DMS79 treated with DMSO at 0.1 percent for 48 hours (cell line): Measurements from ENCODE around the gene DRP2.
"Not testable (repeated sequence)": the region's sequence is repeated elsewhere in the genome, so short reads cannot be mapped to it uniquely, and the experiment has no call there.

Source experiments
- DNase-seq: peaks from one replicate; lab custom pipeline; 2025; lab: John Stamatoyannopoulos, UW

DRP2 gene

GRCh38 chrX:101219116-101219863, at the start of gene DRP2:
TSS of gene DRP2 (plus strand) at chrX:101219786. CDS start at chrX:101231648, 11,862 bp downstream.
- DNase-seq, result no peak

DNA sequence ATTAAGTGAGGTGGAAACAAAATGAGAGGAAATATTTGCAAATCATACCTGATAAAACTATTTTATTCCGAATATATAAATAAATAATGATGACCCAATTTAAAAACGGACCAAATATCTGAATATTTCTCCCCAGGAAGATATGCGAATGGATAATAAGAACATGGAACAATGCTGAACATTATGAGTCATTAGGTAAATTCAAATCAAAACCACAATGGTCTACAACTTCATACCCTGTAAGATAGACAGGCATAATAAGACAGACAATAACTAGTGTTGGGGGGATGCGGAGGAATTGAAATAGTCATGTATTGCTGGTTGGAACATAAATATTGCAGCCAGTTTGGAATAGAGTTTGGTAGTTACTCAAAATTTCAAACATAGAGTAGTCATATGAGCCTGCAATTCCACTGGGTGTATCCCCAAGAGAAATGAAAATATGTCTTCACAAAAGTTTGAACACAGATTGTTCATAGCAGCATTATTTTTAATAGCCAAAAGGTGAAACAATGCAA, 47.6 kb upstream of the DRP2 start:
- DNase-seq, result no peak

- DNase-seq, result no peak
Measured at GRCh38 chrX:101176439-101176838, 43.1 kb upstream of the DRP2 start.

DNA sequence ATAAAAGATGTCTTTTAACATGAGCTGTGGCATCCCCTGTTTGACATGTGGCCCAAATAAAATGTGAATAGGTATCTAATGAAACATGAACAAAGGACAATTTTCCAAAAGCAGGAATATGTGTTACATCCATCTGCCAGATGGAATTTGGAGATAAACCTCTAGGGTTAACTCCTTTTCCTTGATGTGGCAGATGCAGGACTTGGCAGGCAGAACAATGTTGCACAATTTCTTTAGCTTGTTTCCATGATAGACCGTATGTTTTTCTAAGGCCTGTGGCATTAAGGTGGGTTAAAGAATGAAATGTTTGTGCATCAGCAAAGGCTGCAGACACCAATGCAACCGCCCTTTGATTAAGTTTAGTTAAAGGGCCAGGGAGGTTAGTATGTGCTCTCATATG, 34.7 kb upstream of the DRP2 start:
- DNase-seq, result not testable (repeated sequence)

GRCh38 chrX:101187961-101188360, 31.6 kb upstream of the DRP2 start:
- DNase-seq, result not testable (repeated sequence)

DNA sequence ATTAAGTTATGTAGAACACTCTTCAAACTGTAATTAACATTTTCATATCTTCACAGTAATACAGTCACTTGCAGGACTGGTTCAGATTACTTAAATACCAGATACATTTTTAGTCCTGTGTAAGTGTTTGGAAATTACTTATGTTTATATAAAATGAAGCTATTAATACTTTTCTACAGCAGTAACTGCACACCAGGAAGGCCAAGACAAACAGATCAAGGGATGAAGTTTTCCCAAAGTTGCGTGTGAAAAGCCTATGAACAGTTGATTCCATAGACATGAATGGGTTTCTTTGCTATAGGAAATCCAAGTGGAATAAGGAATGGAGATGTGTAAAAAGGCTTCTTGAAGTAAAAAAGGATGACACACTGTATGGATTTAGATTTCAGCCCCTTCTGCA, 28.9 kb upstream of the DRP2 start:
- DNase-seq, result no peak

DNA sequence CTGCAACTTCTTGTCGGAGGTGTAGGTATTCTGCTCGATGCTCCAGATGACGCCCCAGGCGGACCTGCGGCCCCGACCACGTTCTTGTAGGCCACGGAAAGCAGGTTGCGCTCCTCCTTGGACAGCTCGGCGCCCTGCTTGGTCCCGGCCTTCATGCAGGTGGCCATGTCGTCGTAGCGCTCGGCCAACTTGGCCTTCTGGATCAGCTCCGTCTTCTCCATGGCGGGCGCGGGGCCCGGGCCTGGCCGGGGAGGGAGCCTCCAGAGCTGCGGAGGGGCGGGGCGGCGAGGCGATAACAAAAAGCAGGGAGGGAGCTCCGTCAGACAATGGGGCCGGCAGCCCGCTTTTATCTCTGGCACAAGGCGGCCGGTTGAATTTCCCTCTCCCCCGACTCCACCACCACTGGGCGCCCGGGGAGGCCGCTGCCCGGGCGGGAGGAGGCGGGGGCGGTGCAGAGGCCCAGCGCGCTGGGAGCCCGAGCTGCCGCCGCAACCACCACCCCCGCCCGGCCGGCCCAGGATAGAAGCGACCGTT, 28.3 kb upstream of the DRP2 start:
- DNase-seq, result no peak

DNA sequence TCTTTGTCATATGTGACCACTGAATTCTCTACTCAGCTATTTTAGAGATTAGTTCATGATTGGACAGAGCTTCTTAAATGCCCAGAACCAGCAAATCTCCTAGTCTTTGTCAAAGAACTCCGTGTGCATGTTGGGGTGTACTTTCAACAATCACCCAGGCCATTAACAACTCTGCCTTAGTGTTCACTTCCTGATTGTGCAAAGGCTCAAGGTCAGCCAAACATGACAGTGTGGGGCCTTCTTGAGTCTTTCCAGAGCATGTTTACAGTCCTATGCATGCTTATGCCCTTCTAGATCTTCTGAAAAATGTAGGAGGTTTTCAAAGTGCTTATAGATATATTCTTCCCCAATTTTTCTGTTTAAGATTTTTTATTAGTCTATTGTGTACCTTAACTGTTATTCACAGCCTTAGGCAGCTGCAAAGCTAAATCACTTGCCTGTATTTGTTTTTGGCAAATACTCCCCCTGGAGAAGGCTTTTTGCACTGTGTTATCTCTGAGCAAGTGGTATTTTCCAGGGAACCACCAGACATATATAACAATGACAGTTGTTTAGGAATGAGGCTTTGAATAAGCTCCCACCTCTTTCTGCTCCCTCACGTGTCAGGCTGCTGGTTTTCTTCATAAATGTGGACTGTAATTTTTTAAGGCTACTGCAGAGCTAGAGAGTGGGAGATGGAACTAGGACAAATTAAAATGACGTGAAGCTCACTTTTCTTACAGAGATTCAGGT, 24.0 kb upstream of the DRP2 start:
- DNase-seq, result no peak

- no peak for DNase-seq
Measured at GRCh38 chrX:101203761-101204351, 15.7 kb upstream of the DRP2 start.

DNA sequence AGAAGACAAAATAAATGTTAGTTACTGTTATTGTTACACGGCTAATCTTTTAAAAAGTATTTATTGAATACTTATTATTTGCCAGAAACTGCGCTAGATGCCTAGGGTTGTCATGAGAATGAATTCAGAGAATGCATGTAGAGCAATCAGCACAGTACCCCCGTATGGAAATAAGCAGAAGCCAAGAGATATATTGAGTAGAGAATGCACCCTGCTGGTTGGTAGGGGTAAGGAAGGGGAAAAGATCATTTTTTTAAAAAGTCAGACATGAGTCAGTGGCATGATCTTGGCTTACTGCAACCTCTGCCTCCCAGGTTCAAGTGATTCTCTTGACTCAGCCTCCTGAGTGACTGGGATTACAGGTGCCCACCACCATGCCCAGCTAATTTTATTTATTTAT, 13.1 kb upstream of the DRP2 start:
- peak; percentile 3 for DNase-seq

- DNase-seq, result no peak
Measured at GRCh38 chrX:101208152-101208905, 11.3 kb upstream of the DRP2 start.

GRCh38 chrX:101210630-101211029, 9.0 kb upstream of the DRP2 start:
- DNase-seq, result peak; percentile 74

GRCh38 chrX:101217689-101218088, 1.9 kb upstream of the DRP2 start:
- no peak for DNase-seq

- DNase-seq, result no peak
Measured at GRCh38 chrX:101219864-101220346, 319 bp downstream of the DRP2 start.

DNA sequence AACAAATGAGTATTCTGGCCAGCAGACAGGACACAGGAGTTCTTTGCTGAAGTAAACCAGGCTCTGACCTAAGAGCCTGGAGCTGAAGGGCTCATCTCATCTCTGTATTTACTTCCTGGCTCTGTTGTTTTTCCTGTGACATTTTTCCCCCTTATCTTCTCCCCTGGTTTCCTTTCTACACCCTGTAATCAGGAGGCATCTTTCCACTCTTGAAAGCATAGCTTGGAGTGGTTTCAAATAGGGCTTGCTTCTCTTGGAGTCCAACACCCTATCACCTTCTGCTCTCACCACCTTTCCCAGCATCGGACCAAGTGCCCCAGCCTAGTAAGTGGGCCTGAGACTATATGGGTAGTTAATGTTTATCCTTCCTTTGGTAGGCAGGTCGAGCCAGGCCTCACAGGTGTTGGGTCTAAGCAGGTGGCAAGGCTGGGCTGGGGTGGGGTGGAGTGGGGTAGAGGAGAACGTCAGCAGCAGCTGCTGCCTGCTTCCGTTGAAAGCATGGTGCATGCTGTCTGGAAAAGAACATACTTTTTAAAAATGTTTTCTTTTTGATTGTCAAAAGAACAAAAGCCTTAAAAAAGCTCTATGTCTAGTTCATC, 1.2 kb downstream of the DRP2 start:
- no peak for DNase-seq

DNA sequence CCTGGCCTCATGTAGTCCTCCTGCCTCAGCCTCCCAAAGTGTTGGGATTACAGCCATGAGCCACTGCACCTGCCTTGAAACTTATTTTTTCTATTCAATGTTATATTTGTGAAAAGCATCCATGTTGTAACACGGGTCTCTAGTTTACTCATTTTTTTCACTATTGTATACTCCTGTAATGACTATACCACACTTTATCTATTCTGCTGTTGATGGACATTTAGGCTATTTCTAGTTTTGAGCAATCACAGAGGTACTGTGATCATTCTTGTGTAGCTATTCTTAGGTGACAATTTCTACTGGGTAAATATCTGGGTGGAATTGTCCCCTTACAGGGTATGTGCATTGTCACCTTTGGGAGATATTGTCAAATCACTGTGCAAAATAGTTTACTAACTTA, 3.6 kb downstream of the DRP2 start:
- no peak for DNase-seq

GRCh38 chrX:101229170-101229569, 9.6 kb downstream of the DRP2 start:
- no peak for DNase-seq

GRCh38 chrX:101230636-101231035, 11.1 kb downstream of the DRP2 start:
- DNase-seq, result no peak

GRCh38 chrX:101231080-101231479, 11.5 kb downstream of the DRP2 start:
- DNase-seq, result no peak

DNA sequence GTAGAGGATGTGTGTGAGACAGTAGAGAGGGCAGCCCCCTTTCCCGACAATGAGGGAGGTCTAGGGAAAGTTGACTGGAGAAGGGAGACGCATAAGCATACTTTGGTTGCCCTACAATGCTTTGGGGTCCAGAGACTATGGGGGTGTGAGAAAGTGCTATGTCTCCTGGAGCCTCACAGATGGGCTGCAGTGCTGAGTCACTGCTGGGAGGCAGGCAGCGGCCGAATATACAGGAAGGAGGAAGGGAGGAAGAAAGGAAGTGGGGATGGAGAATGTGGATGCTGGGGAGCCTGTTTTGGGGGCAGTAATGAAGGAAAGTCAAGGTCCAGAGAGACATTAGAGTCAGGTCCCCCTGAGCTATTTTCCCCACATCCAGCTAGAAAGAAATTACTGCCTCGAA, 12.7 kb downstream of the DRP2 start:
- DNase-seq, result no peak

DNA sequence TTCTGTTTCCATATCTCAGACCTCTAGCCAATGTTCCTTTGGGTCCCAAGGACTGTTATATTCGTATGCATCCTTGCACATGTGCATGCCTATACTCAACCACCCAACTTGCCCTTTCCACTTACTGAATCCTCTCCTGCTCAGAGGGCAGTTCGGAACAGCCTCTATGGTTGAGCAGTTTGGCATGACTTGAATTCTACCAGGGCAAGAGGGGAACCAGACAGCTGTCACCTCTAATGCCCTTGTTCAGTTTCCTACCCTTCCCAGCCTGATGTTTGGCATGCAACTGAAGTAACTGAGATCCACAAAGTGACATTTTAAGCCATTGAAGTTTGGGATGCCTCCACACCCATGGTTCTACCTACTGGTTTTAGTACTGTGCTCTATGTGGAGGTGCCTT, 17.5 kb downstream of the DRP2 start:
- no peak for DNase-seq
